ENCODE data around the gene KIF3A. TPM values are rescaled to one million over a fixed set of nuclear protein-coding genes. Genes with fewer than 3 reads are reported as not detected.

KIF3A gene
- total RNA-seq, 1 donor from 2014 or later, result 20.0 TPM

DNA sequence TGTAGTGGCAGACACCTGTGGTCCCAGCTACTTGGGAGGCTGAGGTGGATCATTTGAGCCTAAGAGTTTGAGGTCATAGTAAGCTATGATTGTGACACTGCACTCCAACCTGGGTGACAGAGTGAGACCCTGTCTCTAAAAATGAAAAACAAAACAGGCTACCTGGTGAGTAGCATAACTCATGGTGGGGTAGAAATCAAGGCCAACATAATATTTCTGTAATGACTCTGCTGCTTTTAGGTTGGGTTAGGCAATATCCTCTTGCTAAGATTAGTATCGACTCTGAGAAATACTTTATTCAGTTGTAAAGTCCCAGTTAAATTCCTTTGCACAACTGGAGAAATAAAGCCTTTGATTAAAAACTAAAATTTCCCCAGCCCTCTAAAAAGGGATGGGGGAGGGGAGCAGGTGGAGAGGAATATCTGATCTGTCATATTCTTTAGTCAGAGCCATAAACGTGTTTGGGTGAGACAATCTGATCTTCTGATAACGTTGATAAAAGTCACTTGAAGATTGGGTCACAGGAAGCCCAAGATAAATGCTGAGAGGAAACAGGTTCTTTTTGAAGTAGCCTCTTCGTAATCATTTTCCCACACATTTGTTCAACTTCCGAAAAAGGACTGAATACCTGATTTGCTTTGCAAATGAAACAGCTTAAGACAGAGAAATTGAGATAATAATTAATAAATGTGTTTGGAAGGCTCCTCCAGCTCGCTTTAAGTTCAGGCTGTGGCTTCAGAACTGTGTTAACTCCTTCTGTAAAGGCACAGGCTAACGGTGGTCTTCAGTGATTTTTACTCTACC lies 48.6 kb downstream of the KIF3A start:
- Mint-ChIP-seq H3K27ac (no peak overlapping the region), H3K36me3 (peaks cover 5% of the 10 kb centered on the region), H3K9me3 (no peaks in the 10 kb centered on the region), H3K4me1 (ENCODE audit: unreplicated experiment) (no peaks in the 10 kb centered on the region), H3K4me3 (no peak overlapping the region), H3K27me3 (no peaks in the 10 kb centered on the region)
- TF ChIP-seq, protein P1, sequence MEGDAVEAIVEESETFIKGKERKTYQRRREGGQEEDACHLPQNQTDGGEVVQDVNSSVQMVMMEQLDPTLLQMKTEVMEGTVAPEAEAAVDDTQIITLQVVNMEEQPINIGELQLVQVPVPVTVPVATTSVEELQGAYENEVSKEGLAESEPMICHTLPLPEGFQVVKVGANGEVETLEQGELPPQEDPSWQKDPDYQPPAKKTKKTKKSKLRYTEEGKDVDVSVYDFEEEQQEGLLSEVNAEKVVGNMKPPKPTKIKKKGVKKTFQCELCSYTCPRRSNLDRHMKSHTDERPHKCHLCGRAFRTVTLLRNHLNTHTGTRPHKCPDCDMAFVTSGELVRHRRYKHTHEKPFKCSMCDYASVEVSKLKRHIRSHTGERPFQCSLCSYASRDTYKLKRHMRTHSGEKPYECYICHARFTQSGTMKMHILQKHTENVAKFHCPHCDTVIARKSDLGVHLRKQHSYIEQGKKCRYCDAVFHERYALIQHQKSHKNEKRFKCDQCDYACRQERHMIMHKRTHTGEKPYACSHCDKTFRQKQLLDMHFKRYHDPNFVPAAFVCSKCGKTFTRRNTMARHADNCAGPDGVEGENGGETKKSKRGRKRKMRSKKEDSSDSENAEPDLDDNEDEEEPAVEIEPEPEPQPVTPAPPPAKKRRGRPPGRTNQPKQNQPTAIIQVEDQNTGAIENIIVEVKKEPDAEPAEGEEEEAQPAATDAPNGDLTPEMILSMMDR (conservative IDR thresholded peaks at IDR 0.05), result no peak
- no peak for DNase-seq (ENCODE audit: extremely low spot score, unreplicated experiment)

DNA sequence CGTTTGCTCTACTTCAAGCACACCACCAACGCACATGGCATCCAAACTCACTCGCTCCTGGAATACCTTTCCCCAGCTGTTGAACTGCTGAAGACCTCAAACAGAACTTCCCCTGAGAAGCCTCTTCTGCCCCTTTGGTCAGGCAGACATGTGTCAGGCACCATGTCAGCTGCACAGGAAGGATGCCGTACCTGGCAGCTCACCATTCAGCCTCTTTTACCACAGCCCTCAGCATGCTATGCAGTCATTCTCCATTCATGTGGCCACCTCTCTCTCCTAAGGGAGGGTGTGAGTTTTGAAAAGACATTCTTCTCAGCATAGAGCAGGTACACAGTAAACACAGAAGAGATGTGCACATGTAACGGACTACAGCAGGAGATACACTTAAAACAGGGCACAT lies 49.4 kb downstream of the KIF3A start:
- Mint-ChIP-seq H3K27ac (no peak overlapping the region), H3K9me3 (no peaks in the 10 kb centered on the region)

DNA sequence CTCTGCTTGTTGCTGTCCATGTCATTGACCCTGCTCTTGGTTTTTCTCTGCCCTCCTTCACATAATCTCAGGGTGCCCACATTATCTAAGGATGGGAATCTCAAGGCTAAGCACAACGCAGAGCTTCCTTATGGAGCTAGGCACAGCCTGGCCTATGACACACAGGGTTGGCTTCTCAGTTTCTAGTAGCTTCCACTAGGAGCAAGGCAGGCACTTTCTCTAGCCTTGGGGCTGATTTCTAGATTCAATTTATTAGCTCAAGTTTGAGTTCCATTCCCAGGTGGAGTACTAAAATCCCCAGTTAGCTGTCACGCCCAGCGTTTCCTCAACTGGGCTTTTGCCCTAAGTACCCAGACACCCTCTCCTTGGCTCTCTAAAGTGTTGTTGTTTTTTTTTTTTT lies 51.2 kb downstream of the KIF3A start:
- Mint-ChIP-seq H3K36me3 (no peaks in the 10 kb centered on the region), H3K4me3 (no peak overlapping the region), H3K27ac (no peak overlapping the region), H3K9me3 (no peaks in the 10 kb centered on the region), H3K4me1 (ENCODE audit: unreplicated experiment) (no peaks in the 10 kb centered on the region), H3K27me3 (no peaks in the 10 kb centered on the region)
- TF ChIP-seq, protein P1 (conservative IDR thresholded peaks at IDR 0.05), result no peak
- no peak for DNase-seq (ENCODE audit: extremely low spot score, unreplicated experiment)

More for the DNA sequence above, 49.4 kb downstream of the KIF3A start:
- H3K36me3 Mint-ChIP-seq, result peaks cover 5% of the 10 kb centered on the region
- no peaks in the 10 kb centered on the region for H3K27me3 Mint-ChIP-seq
- H3K4me3 Mint-ChIP-seq, result no peak overlapping the region
- TF ChIP-seq, protein P1 (conservative IDR thresholded peaks at IDR 0.05), result no peak
- H3K4me1 Mint-ChIP-seq (ENCODE audit: unreplicated experiment), result no peaks in the 10 kb centered on the region
- DNase-seq (ENCODE audit: extremely low spot score, unreplicated experiment), result no peak

DNA sequence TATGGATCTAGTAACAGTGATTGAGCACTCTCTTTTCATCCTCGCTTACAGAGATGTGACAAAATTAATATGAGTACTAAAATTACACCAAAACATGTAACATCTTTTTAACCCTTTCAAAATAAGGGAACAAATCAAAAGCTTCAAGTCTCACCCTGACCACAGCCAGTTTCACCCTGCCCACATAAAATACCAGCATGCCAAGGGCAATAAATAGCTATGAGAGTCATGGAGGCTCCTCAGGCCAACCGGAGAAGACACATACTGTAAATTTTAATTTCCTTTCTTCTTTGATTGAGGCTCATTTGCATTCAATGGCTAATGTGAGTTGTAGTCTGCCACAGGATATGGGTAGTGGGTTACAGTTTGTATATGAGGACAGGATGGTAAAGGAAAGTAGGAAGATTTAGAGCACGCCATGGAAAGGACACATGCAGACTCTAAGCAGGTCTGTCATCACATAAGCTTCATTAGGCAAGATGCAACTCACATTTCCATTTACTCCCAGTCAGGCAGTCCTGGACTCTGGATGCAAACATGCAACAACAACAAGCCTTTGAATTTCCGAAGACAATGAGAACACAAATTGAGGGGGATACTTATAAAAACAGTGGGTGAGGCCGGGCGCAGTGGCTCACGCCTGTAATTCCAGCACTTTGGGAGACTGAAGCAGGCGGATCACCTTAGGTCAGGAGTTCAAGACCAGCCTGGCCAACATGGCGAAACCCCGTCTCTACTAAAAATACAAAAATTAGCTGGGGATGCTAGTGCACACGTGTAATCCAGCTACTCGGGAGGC lies 52.2 kb downstream of the KIF3A start:
- H3K27ac Mint-ChIP-seq, result no peak overlapping the region
- no peaks in the 10 kb centered on the region for H3K36me3 Mint-ChIP-seq

DNA sequence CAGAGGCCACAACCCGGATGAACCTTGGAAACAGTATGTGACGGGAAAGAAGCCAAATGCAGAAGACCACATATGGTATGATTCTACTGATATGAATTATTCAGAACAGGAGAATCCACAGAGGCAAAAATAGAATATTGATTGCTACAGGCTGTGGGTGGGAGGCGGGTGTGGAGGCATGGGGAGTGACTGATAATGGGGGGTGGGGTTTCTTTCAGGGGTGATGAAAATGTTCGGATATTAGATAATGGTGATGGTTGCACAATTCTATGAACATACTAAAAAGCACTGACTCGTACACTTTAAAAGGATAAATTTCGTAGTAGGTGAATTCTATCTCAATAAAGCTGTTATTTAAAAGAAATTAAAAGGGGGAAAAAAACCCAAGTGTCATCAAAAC lies 52.9 kb downstream of the KIF3A start:
- no peak overlapping the region for H3K4me3 Mint-ChIP-seq
- no peak for DNase-seq (ENCODE audit: extremely low spot score, unreplicated experiment)
- TF ChIP-seq, protein P1 (conservative IDR thresholded peaks at IDR 0.05), result no peak
- no peaks in the 10 kb centered on the region for H3K4me1 Mint-ChIP-seq (ENCODE audit: unreplicated experiment)
- no peak overlapping the region for H3K27ac Mint-ChIP-seq
- no peaks in the 10 kb centered on the region for H3K9me3 Mint-ChIP-seq
- no peaks in the 10 kb centered on the region for H3K36me3 Mint-ChIP-seq
- H3K27me3 Mint-ChIP-seq, result no peaks in the 10 kb centered on the region

More for the DNA sequence above, 52.2 kb downstream of the KIF3A start:
- no peak for DNase-seq (ENCODE audit: extremely low spot score, unreplicated experiment)
- no peaks in the 10 kb centered on the region for H3K4me1 Mint-ChIP-seq (ENCODE audit: unreplicated experiment)
- no peak overlapping the region for H3K4me3 Mint-ChIP-seq
- TF ChIP-seq, protein P1 (conservative IDR thresholded peaks at IDR 0.05), result no peak
- no peaks in the 10 kb centered on the region for H3K9me3 Mint-ChIP-seq
- no peaks in the 10 kb centered on the region for H3K27me3 Mint-ChIP-seq

Data from type B pancreatic cell (in vitro differentiated cells).